Activated T-helper 1 cell treated with anti-CD3 and anti-CD28 coated beads, Interleukin-12 subunit alpha, Interleukin-12 subunit beta, Interleukin-2, Interleukin-4 antibody, amounts not matched to agents 30 ng/mL and 10 ng/mL and 1 ng/mL, durations not matched to agents 14 hours and 24 hours and 36 hours (primary cell): ENCODE data around the gene ZBTB20. TPM values are rescaled to one million over a fixed set of nuclear protein-coding genes. Genes with fewer than 3 reads are reported as not detected.

Source experiments
- DNase-seq: peaks from one replicate; pipeline ENCODE4 v3.0.0; 2021; ENCODE audit warnings: low spot score
- H3K27ac Mint-ChIP-seq: one replicate; pipeline ENCODE4 v1.8.0; 2021; ENCODE audit warnings: mild to moderate bottlenecking, mixed read lengths
- H3K27me3 Mint-ChIP-seq: one replicate; pipeline ENCODE4 v1.8.0; 2022; ENCODE audit warnings: mild to moderate bottlenecking, moderate library complexity, mixed read lengths; ENCODE audit not compliant: insufficient read depth
- H3K36me3 Mint-ChIP-seq: one replicate; pipeline ENCODE4 v1.8.0; 2021; ENCODE audit warnings: low read depth, mixed read lengths
- H3K4me1 Mint-ChIP-seq: one replicate; pipeline ENCODE4 v1.8.0; 2021; ENCODE audit warnings: low read depth, mixed read lengths
- H3K4me3 Mint-ChIP-seq: one replicate; pipeline ENCODE4 v1.8.0; 2021; ENCODE audit warnings: mild to moderate bottlenecking, moderate library complexity, mixed read lengths
- H3K9me3 Mint-ChIP-seq: one replicate; pipeline ENCODE4 v1.8.0; 2021; ENCODE audit warnings: mixed read lengths
- intact Hi-C: fragments of 100-400 bp; cut with micrococcal nuclease; formaldehyde crosslinking; loops from one replicate; pipeline ENCODE4 v1.15.1; 2024
- total RNA-seq: library from RNA; stranded (reverse); gene quantifications from 2 replicates; pipeline ENCODE4 v1.2.3, GENCODE V29; 2022

The ZBTB20 gene
- total RNA-seq, 1 donor from 2014 or later, result 4.1 TPM

DNA sequence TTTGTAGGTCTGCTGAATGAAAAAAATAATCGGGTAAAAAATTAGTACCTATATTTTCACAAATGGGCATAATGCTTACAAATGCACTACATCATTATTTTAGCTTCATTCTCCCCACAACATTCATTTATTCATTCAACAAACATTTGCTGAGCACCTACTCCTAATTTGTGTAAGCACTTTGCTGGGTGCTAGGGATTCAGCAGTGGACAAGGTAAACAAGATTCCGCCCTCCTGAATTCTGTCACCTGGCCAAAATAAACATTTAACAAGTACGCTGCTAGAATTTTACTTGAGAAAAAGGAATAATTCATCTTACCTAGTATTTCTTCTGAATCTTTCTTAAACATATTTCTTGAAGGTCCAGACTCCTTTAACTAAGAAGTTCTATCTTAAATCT is 781.2 kb downstream of the ZBTB20 start:
- H3K4me1 Mint-ChIP-seq, result no peaks in the 10 kb centered on the region
- no peak for DNase-seq
- H3K27me3 Mint-ChIP-seq, result peaks cover 3% of the 10 kb centered on the region
- no peak overlapping the region for H3K27ac Mint-ChIP-seq
- intact Hi-C loops, result no loop called here
- H3K4me3 Mint-ChIP-seq, result no peak overlapping the region
- no peaks in the 10 kb centered on the region for H3K9me3 Mint-ChIP-seq
- no peaks in the 10 kb centered on the region for H3K36me3 Mint-ChIP-seq

DNA sequence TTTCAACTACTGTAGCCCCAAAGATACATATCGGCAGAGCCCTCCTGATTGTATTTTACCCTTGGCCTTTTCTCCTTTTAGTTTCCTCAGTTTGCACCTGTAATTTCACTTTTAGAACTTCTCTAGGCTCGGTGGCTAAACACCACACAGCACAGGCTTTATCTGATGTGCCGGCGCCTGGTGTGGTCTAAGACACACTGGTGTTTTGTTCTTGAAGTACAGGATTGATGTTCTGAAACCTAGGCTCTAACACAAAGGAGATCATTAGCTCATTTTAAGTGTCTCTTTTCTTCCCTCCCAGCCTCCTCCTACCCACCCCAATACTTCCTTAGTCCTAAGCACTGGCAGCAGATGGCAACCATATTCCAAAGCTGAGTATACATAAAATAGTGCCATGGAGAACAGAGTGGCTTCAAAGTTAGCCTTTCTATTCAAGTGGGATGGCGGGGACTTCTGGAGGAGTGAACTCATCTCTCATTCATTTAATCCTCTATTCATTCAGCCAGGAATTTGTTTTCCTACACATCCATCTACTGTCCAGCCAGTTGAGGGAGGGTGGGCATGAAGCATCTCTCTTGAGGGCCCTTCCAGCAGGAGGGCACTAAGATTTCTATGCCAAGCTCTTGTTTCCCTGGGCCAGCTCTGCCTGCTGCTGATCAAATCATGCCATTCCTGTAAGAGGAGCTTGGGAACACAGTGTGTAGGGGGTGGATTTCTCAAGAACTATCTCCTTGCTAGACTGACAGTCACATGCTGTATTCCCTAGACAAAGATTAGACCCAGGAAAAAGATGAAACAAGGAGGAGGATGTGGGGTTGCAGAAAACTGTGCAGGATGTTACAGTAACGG is 782.1 kb downstream of the ZBTB20 start:
- intact Hi-C loops, result no loop called here

DNA sequence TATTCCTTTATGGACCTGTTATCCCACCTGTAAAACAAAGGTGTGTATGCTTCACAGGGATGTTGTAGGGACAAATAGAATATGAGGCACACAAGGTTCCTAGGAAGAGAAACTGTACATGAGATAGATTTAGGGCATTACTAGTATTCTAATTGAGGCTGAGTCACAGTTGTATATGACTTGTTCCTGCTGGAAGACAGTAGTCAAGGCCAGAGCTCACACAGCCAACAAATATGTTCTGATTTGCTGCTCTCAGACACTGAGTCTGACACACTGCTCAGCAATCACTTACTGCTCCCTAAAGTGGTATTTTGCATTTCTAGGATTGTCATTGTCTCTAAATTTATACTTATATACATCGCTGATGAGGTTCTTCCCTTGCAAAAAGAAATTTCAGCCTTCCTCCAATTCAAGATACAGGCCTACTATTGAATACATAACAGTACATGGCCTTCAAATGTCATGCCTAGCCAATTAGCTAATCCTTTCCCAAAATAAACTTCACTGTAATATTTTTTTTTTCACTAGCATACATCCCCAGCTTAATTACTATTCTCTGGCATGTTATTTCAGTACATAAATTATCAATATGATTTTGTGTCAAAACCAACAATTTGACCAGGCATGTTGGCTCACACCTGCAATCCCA is 783.4 kb downstream of the ZBTB20 start:
- no peak overlapping the region for H3K27ac Mint-ChIP-seq
- DNase-seq, result no peak
- intact Hi-C loops, result loop anchor here (1.0 to 2.0 kb wide), 4 partner anchors 19 to 211 kb away; no protein-coding TSS in a partner anchor
- no peaks in the 10 kb centered on the region for H3K4me1 Mint-ChIP-seq
- H3K9me3 Mint-ChIP-seq, result no peaks in the 10 kb centered on the region
- H3K4me3 Mint-ChIP-seq, result no peak overlapping the region
- H3K27me3 Mint-ChIP-seq, result peaks cover 3% of the 10 kb centered on the region
- no peaks in the 10 kb centered on the region for H3K36me3 Mint-ChIP-seq

More for the DNA sequence above, 782.1 kb downstream of the ZBTB20 start:
- Mint-ChIP-seq H3K9me3 (no peaks in the 10 kb centered on the region), H3K27me3 (peaks cover 3% of the 10 kb centered on the region), H3K36me3 (no peaks in the 10 kb centered on the region), H3K27ac (no peak overlapping the region), H3K4me1 (no peaks in the 10 kb centered on the region), H3K4me3 (no peak overlapping the region)
- DNase-seq, result no peak

DNA sequence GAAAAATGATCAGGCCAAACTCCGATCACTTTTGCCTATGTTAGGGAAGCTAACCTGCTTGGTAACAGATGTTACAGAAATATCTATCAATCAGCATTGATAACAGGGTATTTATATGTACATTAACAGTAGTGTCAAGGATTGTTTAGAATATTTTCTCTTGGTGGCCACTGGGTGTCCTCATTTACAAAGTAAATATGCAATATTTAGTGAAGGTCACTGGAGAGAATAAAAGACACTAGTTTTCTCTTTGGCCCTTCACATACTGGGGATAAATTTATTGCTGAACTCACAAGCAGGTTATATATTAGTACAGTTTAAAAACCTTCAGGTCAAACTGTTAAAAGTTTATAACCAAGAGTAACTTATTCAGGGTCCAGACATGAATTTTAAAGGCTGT is 784.3 kb downstream of the ZBTB20 start:
- intact Hi-C loops, result loop anchor here (1.0 to 2.0 kb wide), 4 partner anchors 20 to 211 kb away; no protein-coding TSS in a partner anchor
- peaks cover 3% of the 10 kb centered on the region for H3K27me3 Mint-ChIP-seq
- DNase-seq, result no peak
- H3K27ac Mint-ChIP-seq, result no peak overlapping the region
- H3K4me1 Mint-ChIP-seq, result no peaks in the 10 kb centered on the region
- no peak overlapping the region for H3K4me3 Mint-ChIP-seq
- no peaks in the 10 kb centered on the region for H3K36me3 Mint-ChIP-seq
- H3K9me3 Mint-ChIP-seq, result no peaks in the 10 kb centered on the region

DNA sequence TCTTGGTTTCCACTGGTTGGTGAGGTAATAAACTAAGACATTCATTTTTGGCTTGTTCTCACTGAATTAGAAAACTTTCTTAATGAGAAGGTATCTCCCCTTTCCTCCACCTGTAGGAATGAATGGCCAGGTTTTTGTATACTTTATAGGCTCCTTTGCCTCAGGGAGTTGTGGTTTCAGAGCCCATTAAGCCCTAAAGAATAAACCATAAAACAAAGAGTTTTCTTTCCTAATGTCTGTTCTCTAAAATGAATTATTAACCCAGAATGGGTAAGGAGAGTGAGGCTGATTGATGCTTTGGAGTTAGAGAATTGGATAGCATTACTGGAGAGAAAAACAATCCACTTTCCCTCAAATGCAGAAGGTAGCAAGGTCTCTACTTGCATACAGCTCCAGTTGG is 785.7 kb downstream of the ZBTB20 start:
- no peaks in the 10 kb centered on the region for H3K27me3 Mint-ChIP-seq
- H3K36me3 Mint-ChIP-seq, result no peaks in the 10 kb centered on the region
- no peak overlapping the region for H3K4me3 Mint-ChIP-seq
- H3K9me3 Mint-ChIP-seq, result no peaks in the 10 kb centered on the region
- no peaks in the 10 kb centered on the region for H3K4me1 Mint-ChIP-seq
- no peak overlapping the region for H3K27ac Mint-ChIP-seq
- intact Hi-C loops, result no loop called here
- DNase-seq, result no peak

DNA sequence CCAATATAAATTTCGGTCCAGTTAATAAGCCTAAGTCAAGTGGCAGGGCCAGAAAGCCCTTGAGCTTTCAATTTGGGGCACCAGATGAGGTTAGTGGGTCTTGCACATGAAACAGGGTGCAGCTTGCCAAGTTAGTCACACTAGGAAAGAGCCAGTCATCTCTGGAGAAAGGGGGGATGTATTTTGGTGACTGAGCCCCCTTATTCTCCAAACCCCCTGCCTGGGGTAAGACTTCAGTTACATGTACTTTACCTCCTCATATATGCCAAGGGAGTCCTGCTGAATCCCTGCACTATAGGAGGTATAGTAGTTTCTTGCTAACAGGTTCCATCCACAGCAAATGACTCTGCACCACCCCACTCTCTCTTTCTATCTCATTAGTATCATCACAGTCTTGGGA is 790.6 kb downstream of the ZBTB20 start:
- Mint-ChIP-seq H3K27me3 (no peaks in the 10 kb centered on the region), H3K36me3 (no peaks in the 10 kb centered on the region), H3K4me3 (no peak overlapping the region), H3K9me3 (no peaks in the 10 kb centered on the region), H3K27ac (no peak overlapping the region), H3K4me1 (no peaks in the 10 kb centered on the region)
- intact Hi-C loops, result no loop called here
- no peak for DNase-seq

DNA sequence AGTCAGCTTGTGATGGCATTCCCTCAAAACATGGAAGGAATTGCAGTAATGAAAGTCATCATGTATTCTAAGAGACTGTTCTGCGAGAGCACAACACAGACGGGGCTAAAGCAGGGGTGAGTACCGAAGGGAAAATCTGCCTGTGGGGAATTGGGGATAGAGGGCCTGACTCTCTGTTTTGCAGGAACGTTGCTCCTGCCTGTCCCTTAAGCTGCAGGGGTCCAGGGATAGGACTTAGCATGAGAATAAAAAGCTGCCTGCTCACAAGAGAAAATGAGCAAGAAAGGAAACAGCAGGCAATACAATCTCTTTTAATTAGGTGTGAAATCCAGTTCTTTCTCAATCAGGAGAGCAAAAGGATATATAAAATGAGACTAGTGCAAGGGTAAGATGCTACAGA is 791.0 kb downstream of the ZBTB20 start:
- intact Hi-C loops, result no loop called here
- no peak overlapping the region for H3K4me3 Mint-ChIP-seq
- no peak for DNase-seq
- H3K9me3 Mint-ChIP-seq, result no peaks in the 10 kb centered on the region
- no peak overlapping the region for H3K27ac Mint-ChIP-seq
- H3K36me3 Mint-ChIP-seq, result no peaks in the 10 kb centered on the region
- H3K27me3 Mint-ChIP-seq, result no peaks in the 10 kb centered on the region
- no peaks in the 10 kb centered on the region for H3K4me1 Mint-ChIP-seq

DNA sequence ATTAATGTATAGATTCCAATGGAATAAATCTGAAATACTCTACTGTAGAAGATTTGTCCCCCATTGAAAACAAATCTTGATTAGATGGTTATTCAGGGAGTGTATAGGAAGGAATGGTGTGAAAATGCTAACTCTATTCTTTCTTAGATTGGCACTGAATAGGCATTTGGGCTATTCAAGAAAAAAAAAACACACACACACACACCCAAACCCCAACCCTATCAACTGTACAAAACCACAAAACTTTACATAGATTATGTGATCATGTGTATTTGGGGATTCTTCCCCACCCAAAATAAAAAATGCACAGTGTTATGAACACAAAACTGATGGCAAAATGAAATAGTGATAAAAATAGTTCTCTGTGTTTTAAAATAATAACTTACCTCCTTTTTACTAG is 791.4 kb downstream of the ZBTB20 start:
- DNase-seq, result no peak
- Mint-ChIP-seq H3K27me3 (no peaks in the 10 kb centered on the region), H3K4me1 (no peaks in the 10 kb centered on the region), H3K9me3 (no peaks in the 10 kb centered on the region), H3K27ac (no peak overlapping the region), H3K36me3 (no peaks in the 10 kb centered on the region), H3K4me3 (no peak overlapping the region)
- intact Hi-C loops, result no loop called here

DNA sequence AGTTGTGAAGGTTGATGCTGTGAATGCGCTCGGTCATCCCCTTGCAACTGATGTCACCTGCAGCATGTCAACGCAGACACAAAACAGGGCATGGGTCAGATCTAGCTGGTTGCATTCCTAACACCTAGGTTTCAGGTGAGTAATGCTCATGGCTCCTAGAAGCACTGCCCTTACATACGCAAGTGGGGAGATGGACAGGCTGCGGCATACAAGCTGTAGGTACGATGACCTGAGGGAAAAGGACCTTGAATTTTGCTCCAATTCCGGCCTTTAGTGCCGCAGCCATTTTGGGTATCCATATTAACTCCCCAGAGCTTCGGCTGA is 795.3 kb downstream of the ZBTB20 start:
- DNase-seq, result no peak
- Mint-ChIP-seq H3K36me3 (no peaks in the 10 kb centered on the region), H3K9me3 (no peaks in the 10 kb centered on the region), H3K27me3 (no peaks in the 10 kb centered on the region), H3K27ac (no peak overlapping the region), H3K4me3 (no peak overlapping the region), H3K4me1 (no peaks in the 10 kb centered on the region)
- intact Hi-C loops, result no loop called here

DNA sequence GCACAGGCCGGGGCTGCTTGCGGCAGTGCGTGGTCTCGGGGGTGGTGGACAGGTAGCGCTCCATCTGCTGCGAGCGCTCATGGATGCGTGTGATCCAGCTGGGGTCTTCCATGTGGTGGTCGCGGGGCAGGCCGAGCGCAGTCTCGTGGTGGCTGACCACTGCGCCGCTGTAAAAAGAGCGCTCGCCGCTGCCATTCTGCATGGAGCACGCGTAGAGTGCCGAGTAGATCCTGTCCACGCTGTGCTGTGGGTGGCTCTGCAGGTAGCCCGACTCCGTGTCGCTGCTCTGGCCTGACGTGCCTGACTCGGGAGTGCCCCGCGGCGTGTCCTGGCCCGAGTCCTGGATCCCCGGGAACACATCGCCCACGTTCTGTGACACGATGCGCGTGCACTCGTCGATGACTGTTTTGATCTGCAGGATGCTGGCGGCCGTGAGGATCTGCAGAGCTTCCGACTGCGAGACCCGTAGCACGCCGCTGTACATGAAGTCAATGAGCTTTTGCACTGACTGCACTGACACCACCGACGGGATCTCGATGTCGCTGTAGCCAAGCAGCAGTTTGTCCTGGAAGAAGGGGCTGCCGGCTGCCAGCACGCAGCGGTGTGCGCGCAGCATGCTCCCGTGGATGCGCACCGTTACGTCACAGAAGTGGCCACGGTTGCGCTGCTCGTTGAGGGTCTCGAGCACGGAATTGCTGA is 795.8 kb downstream of the ZBTB20 start:
- no peak for DNase-seq
- H3K4me1 Mint-ChIP-seq, result no peaks in the 10 kb centered on the region
- H3K36me3 Mint-ChIP-seq, result no peaks in the 10 kb centered on the region

DNA sequence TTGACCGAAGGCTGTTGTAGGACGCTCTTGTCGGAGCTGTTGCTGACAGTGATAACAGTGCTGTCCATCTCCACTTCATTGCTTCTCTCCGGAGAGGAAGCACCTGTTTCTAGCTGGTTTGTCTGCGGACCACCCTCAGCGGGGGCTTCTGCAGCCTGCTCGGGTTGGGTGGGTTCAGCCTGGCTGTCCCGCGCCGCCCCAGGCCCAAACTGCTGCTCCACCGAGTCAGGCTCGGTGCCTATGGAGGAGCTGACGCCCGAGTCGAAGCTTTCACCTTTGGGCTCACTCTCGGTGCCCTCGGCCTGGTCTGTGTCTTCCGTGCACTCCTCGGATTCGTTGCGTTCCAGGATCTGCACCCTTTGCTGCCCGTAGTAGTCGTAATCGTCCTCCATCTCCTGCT is 796.4 kb downstream of the ZBTB20 start:
- no peaks in the 10 kb centered on the region for H3K27me3 Mint-ChIP-seq
- intact Hi-C loops, result no loop called here
- H3K4me1 Mint-ChIP-seq, result no peaks in the 10 kb centered on the region
- H3K27ac Mint-ChIP-seq, result no peak overlapping the region
- no peaks in the 10 kb centered on the region for H3K9me3 Mint-ChIP-seq
- no peak overlapping the region for H3K4me3 Mint-ChIP-seq
- H3K36me3 Mint-ChIP-seq, result no peaks in the 10 kb centered on the region
- no peak for DNase-seq

More for the DNA sequence above, 795.8 kb downstream of the ZBTB20 start:
- intact Hi-C loops, result no loop called here
- H3K27ac Mint-ChIP-seq, result no peak overlapping the region
- no peaks in the 10 kb centered on the region for H3K27me3 Mint-ChIP-seq
- no peak overlapping the region for H3K4me3 Mint-ChIP-seq
- H3K9me3 Mint-ChIP-seq, result no peaks in the 10 kb centered on the region

DNA sequence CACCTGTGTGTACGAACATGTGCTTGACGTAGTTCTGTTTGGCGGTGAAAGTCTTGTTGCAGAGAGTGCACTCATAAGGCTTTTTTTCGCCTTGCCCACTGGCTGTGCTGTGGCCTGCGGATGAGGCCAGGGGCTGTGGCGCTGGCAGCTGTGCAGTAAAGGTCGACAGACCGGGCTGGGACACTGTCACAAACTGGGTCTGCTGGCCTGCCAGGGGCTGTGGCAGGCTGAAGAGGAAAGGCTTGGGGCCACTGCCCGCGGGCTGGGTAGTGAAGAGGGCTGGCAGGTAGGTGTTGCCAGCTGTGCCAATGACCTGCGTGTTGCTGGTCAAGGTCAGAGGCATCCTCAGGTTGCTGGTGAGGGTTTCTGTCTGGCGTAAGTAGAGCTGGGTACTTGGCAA is 796.8 kb downstream of the ZBTB20 start:
- no peaks in the 10 kb centered on the region for H3K9me3 Mint-ChIP-seq
- H3K4me3 Mint-ChIP-seq, result no peak overlapping the region
- H3K4me1 Mint-ChIP-seq, result no peaks in the 10 kb centered on the region
- H3K36me3 Mint-ChIP-seq, result no peaks in the 10 kb centered on the region
- no peaks in the 10 kb centered on the region for H3K27me3 Mint-ChIP-seq
- DNase-seq, result no peak
- H3K27ac Mint-ChIP-seq, result no peak overlapping the region
- intact Hi-C loops, result no loop called here

DNA sequence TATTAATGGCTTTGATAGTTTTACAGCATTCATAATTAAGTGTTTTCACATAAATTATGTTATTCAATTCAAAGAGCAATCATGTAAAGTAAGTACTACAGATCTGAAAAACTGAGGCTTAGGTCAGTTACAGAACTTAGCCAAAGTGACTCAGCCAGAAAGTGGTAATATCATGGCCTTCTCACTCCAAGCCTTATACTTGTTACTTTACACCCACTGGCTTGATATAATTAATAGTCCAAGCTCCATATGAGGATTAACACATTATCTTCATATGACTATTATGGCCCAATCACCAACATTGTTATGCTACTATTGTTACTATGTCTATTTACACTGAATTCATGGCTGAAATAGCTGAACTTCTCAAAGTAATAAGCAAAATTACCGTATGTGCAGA is 802.6 kb downstream of the ZBTB20 start:
- no peaks in the 10 kb centered on the region for H3K9me3 Mint-ChIP-seq
- intact Hi-C loops, result no loop called here
- peaks cover 1% of the 10 kb centered on the region for H3K36me3 Mint-ChIP-seq
- H3K27me3 Mint-ChIP-seq, result no peaks in the 10 kb centered on the region
- H3K4me3 Mint-ChIP-seq, result no peak overlapping the region
- DNase-seq, result no peak
- no peaks in the 10 kb centered on the region for H3K4me1 Mint-ChIP-seq
- no peak overlapping the region for H3K27ac Mint-ChIP-seq
